BE2C (cell line): ENCODE results near the gene RASAL2.

Source experiments
- DNase-seq: peaks from one replicate; pipeline ENCODE4 v3.0.0-alpha.2; 2020
- H3K27me3 ChIP-seq: fragments of 250-450 bp; sonication (Bioruptor Pico); 2 replicates; pipeline ENCODE4 v1.5.1; 2020; ENCODE audit warnings: mild to moderate bottlenecking
- H3K36me3 ChIP-seq: fragments of 250-450 bp; sonication (Bioruptor Pico); 2 replicates; pipeline ENCODE4 v1.5.1; 2020; ENCODE audit warnings: mild to moderate bottlenecking
- H3K4me1 ChIP-seq: fragments of 250-450 bp; sonication (Bioruptor Pico); 2 replicates; pipeline ENCODE4 v1.5.1; 2020
- H3K4me3 ChIP-seq: 2 replicates; pipeline ENCODE4 v1.5.1; 2011; ENCODE audit warnings: low read depth, low read length
- H3K9me3 ChIP-seq: fragments of 250-450 bp; sonication (Bioruptor Pico); 2 replicates; pipeline ENCODE4 v1.5.1; 2020
- CTCF ChIP-seq: IDR thresholded peaks from 2 replicates; pipeline ENCODE4 v1.5.1; 2012; ENCODE audit warnings: mild to moderate bottlenecking, low read depth, low read length

The RASAL2 gene

GRCh38 chr1:178477841-178478240, 383.9 kb downstream of the RASAL2 start:
- no peaks in the 10 kb centered on the region for H3K4me1 ChIP-seq
- no peak for DNase-seq
- no peaks in the 10 kb centered on the region for H3K27me3 ChIP-seq
- no peak for TF ChIP-seq CTCF
- no peak overlapping the region for H3K4me3 ChIP-seq
- no peaks in the 10 kb centered on the region for H3K9me3 ChIP-seq
- H3K36me3 ChIP-seq = no peaks in the 10 kb centered on the region

DNA sequence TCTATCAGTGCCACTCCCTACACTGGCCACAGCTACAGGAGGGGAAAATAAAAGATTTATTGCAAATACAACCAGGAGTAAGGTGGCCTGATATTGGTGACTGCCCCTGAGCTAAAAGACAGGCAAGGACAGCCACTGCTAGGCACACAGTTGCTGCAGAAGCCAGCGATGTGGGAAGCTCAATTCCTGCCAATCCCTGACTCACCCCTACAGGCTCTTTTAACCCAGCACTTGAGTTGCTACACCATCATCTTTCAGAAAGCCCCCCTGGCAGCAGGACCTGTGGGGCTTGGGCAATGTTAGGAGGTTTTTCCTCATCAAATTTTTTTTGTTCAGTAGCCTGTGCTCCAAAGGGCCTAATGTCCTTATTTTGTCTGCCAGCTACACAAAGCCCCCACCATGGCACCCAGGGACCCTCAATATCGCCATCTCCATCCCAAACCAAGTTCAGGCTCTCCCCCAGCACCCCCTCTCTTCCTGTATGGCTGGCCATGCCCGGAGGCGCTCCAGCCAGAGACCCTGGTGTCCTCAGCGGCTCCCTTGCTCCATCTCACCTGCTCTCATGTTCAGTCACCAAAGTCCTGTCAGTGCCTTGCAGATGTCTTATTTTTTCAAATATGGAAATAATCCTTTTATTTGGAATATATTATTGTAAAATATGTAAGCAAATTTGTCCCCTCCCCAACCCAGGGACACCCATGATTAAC, 389.5 kb downstream of the RASAL2 start:
- no peak overlapping the region for H3K4me3 ChIP-seq
- H3K9me3 ChIP-seq = no peaks in the 10 kb centered on the region
- H3K4me1 ChIP-seq = no peaks in the 10 kb centered on the region
- H3K36me3 ChIP-seq = no peaks in the 10 kb centered on the region
- no peak for TF ChIP-seq CTCF
- no peak for DNase-seq
- no peaks in the 10 kb centered on the region for H3K27me3 ChIP-seq

DNA sequence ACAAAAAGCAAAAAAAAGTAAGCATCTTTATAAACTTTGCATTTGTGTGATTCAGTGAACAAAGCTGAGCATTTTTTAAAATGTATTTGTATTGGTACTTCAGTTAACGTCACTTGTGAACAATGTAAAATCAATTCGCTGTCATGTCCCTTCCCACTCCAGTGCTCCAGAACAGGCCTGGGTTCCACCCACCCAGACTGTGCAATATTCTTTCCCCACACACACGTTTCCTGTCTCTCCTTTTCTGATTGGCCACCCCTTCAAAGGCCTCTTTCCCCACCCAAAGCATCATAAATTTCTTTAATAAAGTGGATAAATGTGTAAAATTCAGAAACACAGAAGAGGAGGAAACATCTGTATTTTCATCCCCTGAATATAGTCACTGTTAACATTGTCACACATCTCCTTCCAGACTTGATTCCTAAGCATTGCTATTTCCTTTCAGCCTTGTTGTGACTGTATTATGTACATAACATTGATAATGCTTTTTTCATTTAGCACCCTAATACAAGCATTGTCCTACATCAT, 390.9 kb downstream of the RASAL2 start:
- no peak for TF ChIP-seq CTCF
- no peaks in the 10 kb centered on the region for H3K9me3 ChIP-seq
- H3K4me3 ChIP-seq = no peak overlapping the region
- no peaks in the 10 kb centered on the region for H3K27me3 ChIP-seq
- no peaks in the 10 kb centered on the region for H3K4me1 ChIP-seq
- DNase-seq = no peak
- H3K36me3 ChIP-seq = no peaks in the 10 kb centered on the region

GRCh38 chr1:178485541-178485981, 391.7 kb downstream of the RASAL2 start:
- DNase-seq = no peak
- Histone ChIP-seq H3K36me3 (no peaks in the 10 kb centered on the region), H3K4me3 (no peak overlapping the region), H3K9me3 (no peaks in the 10 kb centered on the region), H3K4me1 (no peaks in the 10 kb centered on the region), H3K27me3 (no peaks in the 10 kb centered on the region)
- no peak for TF ChIP-seq CTCF

GRCh38 chr1:178486100-178487069, 392.5 kb downstream of the RASAL2 start:
- H3K27me3 ChIP-seq = no peaks in the 10 kb centered on the region
- no peak for TF ChIP-seq CTCF
- H3K4me3 ChIP-seq = no peak overlapping the region
- DNase-seq = no peak
- no peaks in the 10 kb centered on the region for H3K36me3 ChIP-seq
- no peaks in the 10 kb centered on the region for H3K9me3 ChIP-seq
- no peaks in the 10 kb centered on the region for H3K4me1 ChIP-seq
